Measurements from ENCODE around the gene PEDS1. TPM values are rescaled to one million over a fixed set of nuclear protein-coding genes. Genes with fewer than 3 reads are reported as not detected.

Gene PEDS1
- total RNA-seq, 5 donors from 2014 or later (not counting 1 experiment from before 2014, with no cell fraction given): 17.6 to 20.0 (median 18.3) TPM

- H3K36me3 ChIP-seq (ENCODE audit: control insufficient read depth in 2 of 2, extremely low read depth in 1 of 2, insufficient read depth in 1 of 2, low read length in 1 of 2): peaks cover 0 to 3% of the 10 kb centered on the region in 2 donors
- H3K4me1 ChIP-seq (ENCODE audit: control insufficient read depth in 1 of 2, extremely low read depth in 1 of 2, insufficient read depth in 2 of 2, low read length in 2 of 2): peaks cover 42 to 64% of the 10 kb centered on the region in 2 experiments
- peak overlapping the region; percentile 95 to 97 for H3K27ac Mint-ChIP-seq
- H3K4me3 Mint-ChIP-seq: peak overlapping the region; percentile 94 to 97 (median 96)
- no peak for ATAC-seq (replicated peaks in 1 of 4)
- H3K4me3 ChIP-seq (ENCODE audit: control insufficient read depth in 1 of 2, extremely low read depth in 1 of 2, low read length in 1 of 2): peak overlapping the region; percentile 81 to 86
- 0% methylated on average over 3 of the region's 11 CpGs for WGBS (ENCODE audit: insufficient coverage)
- peak overlapping the region; percentile 91 for H3K27ac ChIP-seq (ENCODE audit: low read length)
- no peaks in the 10 kb centered on the region for H3K36me3 Mint-ChIP-seq
- ChIA-PET CTCF (interaction anchor here in 1 of 2 donors (0.6 to 1.9 kb wide), 4 partner anchors 8 to 40 kb away, joined by 3 to 9 read pairs (median 5); partner anchors contain the start of gene PEDS1), POLR2A (interaction anchor here in 1 of 2 donors (0.6 kb wide), 1 partner anchor 14 kb away, joined by 7 read pairs; no protein-coding TSS in a partner anchor)
- no peaks in the 10 kb centered on the region for H3K27me3 ChIP-seq (replicated peaks in 1 of 2; ENCODE audit: control insufficient read depth in 2 of 2, extremely low read depth in 1 of 2, insufficient read depth in 2 of 2, low read length in 1 of 2)
- no peaks in the 10 kb centered on the region for H3K9me3 ChIP-seq
- DNase-seq: no peak
- H3K4me1 Mint-ChIP-seq: peaks cover 72 to 76% (median 73%) of the 10 kb centered on the region in 3 donors
- no peaks in the 10 kb centered on the region for H3K27me3 Mint-ChIP-seq
- no peaks in the 10 kb centered on the region for H3K9me3 Mint-ChIP-seq
Measured at GRCh38 chr20:50113420-50114224, 39.9 kb downstream of the PEDS1 start.

- Histone ChIP-seq H3K4me1 (ENCODE audit: control insufficient read depth in 1 of 2, extremely low read depth in 1 of 2, insufficient read depth in 2 of 2, low read length in 2 of 2) (peaks cover 43 to 73% of the 10 kb centered on the region in 2 experiments), H3K36me3 (ENCODE audit: control insufficient read depth in 2 of 2, extremely low read depth in 1 of 2, insufficient read depth in 1 of 2, low read length in 1 of 2) (peaks cover 3 to 4% of the 10 kb centered on the region in 2 donors), H3K27ac (ENCODE audit: low read length) (peak within 1 kb of the TSS; percentile 91), H3K9me3 (no peaks in the 10 kb centered on the region), H3K4me3 (ENCODE audit: control insufficient read depth in 1 of 2, extremely low read depth in 1 of 2, low read length in 1 of 2) (peak within 1 kb of the TSS; percentile 81 to 86), H3K27me3 (replicated peaks in 1 of 2; ENCODE audit: control insufficient read depth in 2 of 2, extremely low read depth in 1 of 2, insufficient read depth in 2 of 2, low read length in 1 of 2) (no peaks in the 10 kb centered on the region)
- Mint-ChIP-seq H3K4me3 (peak within 1 kb of the TSS; percentile 94 to 97 (median 96)), H3K4me1 (peaks cover 80 to 85% (median 82%) of the 10 kb centered on the region in 3 donors), H3K36me3 (no peaks in the 10 kb centered on the region), H3K27ac (peak within 1 kb of the TSS; percentile 95 to 97), H3K27me3 (no peaks in the 10 kb centered on the region), H3K9me3 (no peaks in the 10 kb centered on the region)
- CTCF ChIA-PET: interaction anchor here in 1 of 2 donors (0.6 to 1.9 kb wide), 4 partner anchors 9 to 41 kb away, joined by 3 to 9 read pairs (median 5); partner anchors contain the start of gene PEDS1
- 0% methylated on average over 46 of the region's 70 CpGs for WGBS (ENCODE audit: insufficient coverage)
- ATAC-seq (replicated peaks in 1 of 4) (peak; percentile 82 to 86 (median 84)), DNase-seq (peak; percentile 76 to 93 (median 83))
- POLR2A ChIA-PET: interaction anchor here in 1 of 2 donors (0.6 to 0.7 kb wide), 2 partner anchors 15 to 42 kb away, joined by 3 to 7 read pairs; no protein-coding TSS in a partner anchor
Measured at GRCh38 chr20:50112512-50113419, 40.8 kb downstream of the PEDS1 start, which contains the start of gene UBE2V1. Gene UBE2V1 (minus strand): TSS chr20:50113150. CDS start chr20:50113128, 22 bp downstream.

GRCh38 chr20:50111829-50112495, 41.6 kb downstream of the PEDS1 start:
- WGBS (ENCODE audit: insufficient coverage): 8% methylated on average over 8 of the region's 9 CpGs
- ATAC-seq (replicated peaks in 1 of 4) (no peak), DNase-seq (no peak)
- Histone ChIP-seq H3K4me3 (ENCODE audit: control insufficient read depth in 1 of 2, extremely low read depth in 1 of 2, low read length in 1 of 2) (peak overlapping the region; percentile 81 to 86), H3K9me3 (no peaks in the 10 kb centered on the region), H3K27ac (ENCODE audit: low read length) (peak overlapping the region; percentile 86), H3K4me1 (ENCODE audit: control insufficient read depth in 1 of 2, extremely low read depth in 1 of 2, insufficient read depth in 2 of 2, low read length in 2 of 2) (peaks cover 43 to 78% of the 10 kb centered on the region in 2 experiments), H3K27me3 (replicated peaks in 1 of 2; ENCODE audit: control insufficient read depth in 2 of 2, extremely low read depth in 1 of 2, insufficient read depth in 2 of 2, low read length in 1 of 2) (no peaks in the 10 kb centered on the region), H3K36me3 (ENCODE audit: control insufficient read depth in 2 of 2, extremely low read depth in 1 of 2, insufficient read depth in 1 of 2, low read length in 1 of 2) (peaks cover 3 to 4% of the 10 kb centered on the region in 2 donors)
- POLR2A ChIA-PET: interaction anchor here in 1 of 2 donors (0.7 kb wide), 1 partner anchor 43 kb away, joined by 3 read pairs; no protein-coding TSS in a partner anchor
- H3K36me3 Mint-ChIP-seq: no peaks in the 10 kb centered on the region
- H3K27ac Mint-ChIP-seq: peak overlapping the region; percentile 93 to 97
- H3K9me3 Mint-ChIP-seq: no peaks in the 10 kb centered on the region
- H3K4me3 Mint-ChIP-seq: peak overlapping the region; percentile 94 to 97 (median 96)
- no peaks in the 10 kb centered on the region for H3K27me3 Mint-ChIP-seq
- H3K4me1 Mint-ChIP-seq: peaks cover 87 to 90% (median 89%) of the 10 kb centered on the region in 3 donors
- CTCF ChIA-PET: interaction anchor here in 1 of 2 donors (1.4 to 1.9 kb wide), 3 partner anchors 9 to 42 kb away, joined by 4 to 9 read pairs (median 6); partner anchors contain the start of gene PEDS1

GRCh38 chr20:50111120-50111828, 42.2 kb downstream of the PEDS1 start:
- ATAC-seq (replicated peaks in 1 of 4) (no peak), DNase-seq (no peak)
- WGBS (ENCODE audit: insufficient coverage): 34% methylated on average over 8 of the region's 10 CpGs
- Mint-ChIP-seq H3K4me3 (peak overlapping the region; percentile 94 to 97 (median 96)), H3K36me3 (no peaks in the 10 kb centered on the region), H3K9me3 (no peaks in the 10 kb centered on the region), H3K27me3 (no peaks in the 10 kb centered on the region), H3K27ac (peak overlapping the region; percentile 93 to 97), H3K4me1 (peaks cover 91 to 94% (median 93%) of the 10 kb centered on the region in 3 donors)
- H3K27me3 ChIP-seq (replicated peaks in 1 of 2; ENCODE audit: control insufficient read depth in 2 of 2, extremely low read depth in 1 of 2, insufficient read depth in 2 of 2, low read length in 1 of 2): no peaks in the 10 kb centered on the region
- H3K4me3 ChIP-seq (ENCODE audit: control insufficient read depth in 1 of 2, extremely low read depth in 1 of 2, low read length in 1 of 2): peak overlapping the region; percentile 81 to 86
- H3K36me3 ChIP-seq (ENCODE audit: control insufficient read depth in 2 of 2, extremely low read depth in 1 of 2, insufficient read depth in 1 of 2, low read length in 1 of 2): peaks cover 4 to 5% of the 10 kb centered on the region in 2 donors
- CTCF ChIA-PET: interaction anchor here (0.5 to 2.5 kb wide), 4 partner anchors 9 to 1110 kb away, joined by 5 to 6 read pairs (median 6); no protein-coding TSS in a partner anchor
- peak overlapping the region; percentile 86 for H3K27ac ChIP-seq (ENCODE audit: low read length)
- POLR2A ChIA-PET: no interaction called here
- peaks cover 43 to 81% of the 10 kb centered on the region in 2 experiments for H3K4me1 ChIP-seq (ENCODE audit: control insufficient read depth in 1 of 2, extremely low read depth in 1 of 2, insufficient read depth in 2 of 2, low read length in 2 of 2)
- no peaks in the 10 kb centered on the region for H3K9me3 ChIP-seq

Measured in T-cell (primary cell).